DOHH2 (cell line): Measurements from ENCODE around the gene TMEM130.
A peak's percentile ranks its signal among the peaks of the same experiment; 100 is the strongest.

Source experiments
- EZH2phosphoT487 ChIP-seq: fragments of 200-600 bp; sonication (generic); IDR thresholded peaks from 2 replicates; pipeline ENCODE4 v1.6.1; 2017; ENCODE audit warnings: borderline replicate concordance, mild to moderate bottlenecking, antibody characterized with exemption, low read length, moderate library complexity, mixed read lengths
- TF ChIP-seq, protein P1 (sequence below): fragments of 200-600 bp; sonication (generic); IDR thresholded peaks from one replicate; pipeline ENCODE4 v1.5.1; 2014; ENCODE audit warnings: antibody characterized with exemption, mild to moderate bottlenecking, low read depth, low read length; ENCODE audit not compliant: poor library complexity, severe bottlenecking

DNA sequence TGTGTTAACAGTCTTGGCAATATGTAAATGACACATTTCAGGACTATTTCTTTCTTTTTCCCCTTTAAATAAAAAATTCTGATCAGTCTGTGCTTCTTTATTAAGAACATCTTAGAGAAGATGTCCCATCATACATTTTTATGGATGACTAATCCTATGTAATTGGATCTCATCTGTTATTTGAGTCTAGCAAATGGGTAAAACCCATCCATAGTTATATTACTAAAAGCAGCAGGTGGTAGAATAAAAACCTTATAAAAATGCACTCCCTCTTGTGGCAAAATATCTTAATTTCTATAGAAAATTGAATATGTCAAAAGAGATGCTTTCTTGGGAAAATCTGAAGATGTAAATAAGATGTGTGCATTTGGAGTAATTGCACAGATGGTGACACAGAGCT lies 43.8 kb upstream of the TMEM130 start:
- TF ChIP-seq, protein P1, sequence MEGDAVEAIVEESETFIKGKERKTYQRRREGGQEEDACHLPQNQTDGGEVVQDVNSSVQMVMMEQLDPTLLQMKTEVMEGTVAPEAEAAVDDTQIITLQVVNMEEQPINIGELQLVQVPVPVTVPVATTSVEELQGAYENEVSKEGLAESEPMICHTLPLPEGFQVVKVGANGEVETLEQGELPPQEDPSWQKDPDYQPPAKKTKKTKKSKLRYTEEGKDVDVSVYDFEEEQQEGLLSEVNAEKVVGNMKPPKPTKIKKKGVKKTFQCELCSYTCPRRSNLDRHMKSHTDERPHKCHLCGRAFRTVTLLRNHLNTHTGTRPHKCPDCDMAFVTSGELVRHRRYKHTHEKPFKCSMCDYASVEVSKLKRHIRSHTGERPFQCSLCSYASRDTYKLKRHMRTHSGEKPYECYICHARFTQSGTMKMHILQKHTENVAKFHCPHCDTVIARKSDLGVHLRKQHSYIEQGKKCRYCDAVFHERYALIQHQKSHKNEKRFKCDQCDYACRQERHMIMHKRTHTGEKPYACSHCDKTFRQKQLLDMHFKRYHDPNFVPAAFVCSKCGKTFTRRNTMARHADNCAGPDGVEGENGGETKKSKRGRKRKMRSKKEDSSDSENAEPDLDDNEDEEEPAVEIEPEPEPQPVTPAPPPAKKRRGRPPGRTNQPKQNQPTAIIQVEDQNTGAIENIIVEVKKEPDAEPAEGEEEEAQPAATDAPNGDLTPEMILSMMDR: peak; percentile 10
- no peak for TF ChIP-seq EZH2phosphoT487
